Smooth muscle cell (in vitro differentiated cells): ENCODE results near the gene SEPTIN12. TPM values are rescaled to one million over a fixed set of nuclear protein-coding genes. Genes with fewer than 3 reads are reported as not detected.

Source experiments
- DNase-seq: peaks from one replicate; lab custom pipeline; 2025; ENCODE audit not compliant: unreplicated experiment; lab: John Stamatoyannopoulos, UW
- H2AFZ ChIP-seq: fragments of 200-600 bp; sonication (generic); 2 replicates; pipeline ENCODE4 v1.6.0; 2016; ENCODE audit warnings: antibody characterized with exemption, low read depth, mild to moderate bottlenecking
- H3F3A ChIP-seq: fragments of 200-600 bp; sonication (generic); 2 replicates; pipeline ENCODE4 v1.6.0; 2017; ENCODE audit warnings: antibody characterized with exemption, low read depth
- H3K27ac ChIP-seq: fragments of 200-600 bp; sonication (generic); 2 replicates; pipeline ENCODE4 v1.5.1; 2016; ENCODE audit warnings: low read depth, mild to moderate bottlenecking
- H3K27me3 ChIP-seq: fragments of 200-600 bp; sonication (generic); 2 replicates; pipeline ENCODE4 v1.6.1; 2016; ENCODE audit warnings: low read depth, mild to moderate bottlenecking
- H3K36me3 ChIP-seq: fragments of 200-600 bp; sonication (generic); 2 replicates; pipeline ENCODE4 v1.5.1; 2016; ENCODE audit warnings: low read depth
- H3K4me1 ChIP-seq: fragments of 200-600 bp; sonication (generic); 2 replicates; pipeline ENCODE4 v1.5.1; 2016; ENCODE audit warnings: low read depth
- H3K4me2 ChIP-seq: fragments of 200-600 bp; sonication (generic); 2 replicates; pipeline ENCODE4 v1.6.0; 2016; ENCODE audit warnings: mild to moderate bottlenecking
- H3K4me3 ChIP-seq: fragments of 200-600 bp; sonication (generic); 2 replicates; pipeline ENCODE4 v1.5.1; 2016; ENCODE audit warnings: mild to moderate bottlenecking
- H3K79me2 ChIP-seq: fragments of 200-600 bp; sonication (generic); 2 replicates; pipeline ENCODE4 v1.6.0; 2016; ENCODE audit warnings: low read depth, mild to moderate bottlenecking
- H3K9ac ChIP-seq: fragments of 200-600 bp; sonication (generic); 2 replicates; pipeline ENCODE4 v1.6.0; 2016; ENCODE audit warnings: low read depth
- H3K9me3 ChIP-seq: fragments of 200-600 bp; sonication (generic); replicated peaks from 2 replicates; pipeline ENCODE4 v1.5.1; 2016; ENCODE audit warnings: low read depth
- H4K20me1 ChIP-seq: fragments of 200-600 bp; sonication (generic); 2 replicates; pipeline ENCODE4 v1.6.0; 2016; ENCODE audit warnings: low read depth
- WGBS: methylation state at CpG from one replicate; pipeline ENCODE4 v1.1.7; 2016; ENCODE audit warnings: low lambda C conversion rate; 5-methylcytosine and 5-hydroxymethylcytosine counted together
- polyA plus RNA-seq: library from polyadenylated mRNA; unstranded; fragments of >200 nt; fragmentation: Nextera tagmentation; extraction: Ambion mirVana; gene quantifications from 2 replicates; pipeline ENCODE4 v1.2.1, GENCODE V29; 2016
- total RNA-seq: library from RNA; depleted of rRNA; stranded (reverse); fragments of >200 nt; gene quantifications from 2 replicates; pipeline ENCODE4 v1.2.3, GENCODE V29; 2014
- TF ChIP-seq, protein P1 (sequence below): fragments of 200-600 bp; sonication (generic); IDR thresholded peaks from 2 replicates; pipeline ENCODE4 v1.5.1; 2017; ENCODE audit warnings: borderline replicate concordance, mild to moderate bottlenecking, antibody characterized with exemption; ENCODE audit not compliant: insufficient read depth, poor library complexity, severe bottlenecking

SEPTIN12 gene
- total and polyA plus RNA-seq, 2 experiments from 2014 or later: not detected

DNA sequence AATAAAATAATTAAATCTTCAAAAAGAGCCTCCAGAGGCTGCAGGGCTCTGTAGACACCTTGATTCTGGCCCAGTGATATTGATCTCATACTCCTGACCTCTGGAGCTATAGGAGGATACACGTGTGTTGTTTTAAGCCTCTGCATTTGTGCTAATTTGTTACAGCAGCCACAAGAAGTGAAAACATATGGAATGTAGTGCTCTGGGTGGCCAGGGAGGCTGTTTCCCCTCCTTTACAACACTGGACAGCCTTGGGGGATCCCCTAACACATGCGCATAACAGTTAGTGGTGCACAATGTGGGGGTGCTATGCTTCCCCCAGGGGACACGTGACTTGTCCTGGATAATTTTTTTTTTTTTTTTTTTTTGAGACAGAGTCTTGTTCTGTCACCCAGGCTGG is 16.5 kb downstream of the SEPTIN12 start:
- H2AFZ ChIP-seq: no peak overlapping the region
- 81% methylated on average over 3 of the region's 3 CpGs for WGBS
- no peaks in the 10 kb centered on the region for H3K27me3 ChIP-seq
- no peak overlapping the region for H3K4me3 ChIP-seq
- TF ChIP-seq, protein P1, sequence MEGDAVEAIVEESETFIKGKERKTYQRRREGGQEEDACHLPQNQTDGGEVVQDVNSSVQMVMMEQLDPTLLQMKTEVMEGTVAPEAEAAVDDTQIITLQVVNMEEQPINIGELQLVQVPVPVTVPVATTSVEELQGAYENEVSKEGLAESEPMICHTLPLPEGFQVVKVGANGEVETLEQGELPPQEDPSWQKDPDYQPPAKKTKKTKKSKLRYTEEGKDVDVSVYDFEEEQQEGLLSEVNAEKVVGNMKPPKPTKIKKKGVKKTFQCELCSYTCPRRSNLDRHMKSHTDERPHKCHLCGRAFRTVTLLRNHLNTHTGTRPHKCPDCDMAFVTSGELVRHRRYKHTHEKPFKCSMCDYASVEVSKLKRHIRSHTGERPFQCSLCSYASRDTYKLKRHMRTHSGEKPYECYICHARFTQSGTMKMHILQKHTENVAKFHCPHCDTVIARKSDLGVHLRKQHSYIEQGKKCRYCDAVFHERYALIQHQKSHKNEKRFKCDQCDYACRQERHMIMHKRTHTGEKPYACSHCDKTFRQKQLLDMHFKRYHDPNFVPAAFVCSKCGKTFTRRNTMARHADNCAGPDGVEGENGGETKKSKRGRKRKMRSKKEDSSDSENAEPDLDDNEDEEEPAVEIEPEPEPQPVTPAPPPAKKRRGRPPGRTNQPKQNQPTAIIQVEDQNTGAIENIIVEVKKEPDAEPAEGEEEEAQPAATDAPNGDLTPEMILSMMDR: no peak
- no peak overlapping the region for H3K4me2 ChIP-seq
- H3K4me1 ChIP-seq: peaks cover 9% of the 10 kb centered on the region
- no peak for DNase-seq
- H4K20me1 ChIP-seq: no peaks in the 10 kb centered on the region
- H3K9ac ChIP-seq: no peak overlapping the region
- H3K9me3 ChIP-seq: no peaks in the 10 kb centered on the region
- H3K27ac ChIP-seq: no peak overlapping the region
- H3K79me2 ChIP-seq: peaks cover 3% of the 10 kb centered on the region
- H3F3A ChIP-seq: peaks cover 9% of the 10 kb centered on the region
- H3K36me3 ChIP-seq: no peaks in the 10 kb centered on the region

DNA sequence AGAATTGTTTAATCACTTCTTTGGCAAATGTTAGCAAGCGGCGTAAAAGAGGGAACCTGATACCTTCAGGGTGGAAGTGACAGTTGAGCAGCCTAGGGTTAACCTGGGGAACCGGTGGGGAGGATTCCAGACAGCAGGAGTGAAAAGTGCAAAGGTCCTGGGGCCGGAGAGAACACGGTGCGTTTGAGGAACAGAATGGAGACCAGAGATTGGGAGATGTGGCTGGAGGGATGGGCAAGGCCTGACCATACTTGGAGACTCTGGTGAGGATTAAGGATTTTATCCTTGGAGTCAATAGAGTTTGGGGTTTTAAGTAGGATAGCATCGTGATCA is 18.9 kb downstream of the SEPTIN12 start:
- TF ChIP-seq, protein P1: no peak
- Histone ChIP-seq H3K36me3 (no peaks in the 10 kb centered on the region), H3K4me2 (peak overlapping the region; percentile 98)

DNA sequence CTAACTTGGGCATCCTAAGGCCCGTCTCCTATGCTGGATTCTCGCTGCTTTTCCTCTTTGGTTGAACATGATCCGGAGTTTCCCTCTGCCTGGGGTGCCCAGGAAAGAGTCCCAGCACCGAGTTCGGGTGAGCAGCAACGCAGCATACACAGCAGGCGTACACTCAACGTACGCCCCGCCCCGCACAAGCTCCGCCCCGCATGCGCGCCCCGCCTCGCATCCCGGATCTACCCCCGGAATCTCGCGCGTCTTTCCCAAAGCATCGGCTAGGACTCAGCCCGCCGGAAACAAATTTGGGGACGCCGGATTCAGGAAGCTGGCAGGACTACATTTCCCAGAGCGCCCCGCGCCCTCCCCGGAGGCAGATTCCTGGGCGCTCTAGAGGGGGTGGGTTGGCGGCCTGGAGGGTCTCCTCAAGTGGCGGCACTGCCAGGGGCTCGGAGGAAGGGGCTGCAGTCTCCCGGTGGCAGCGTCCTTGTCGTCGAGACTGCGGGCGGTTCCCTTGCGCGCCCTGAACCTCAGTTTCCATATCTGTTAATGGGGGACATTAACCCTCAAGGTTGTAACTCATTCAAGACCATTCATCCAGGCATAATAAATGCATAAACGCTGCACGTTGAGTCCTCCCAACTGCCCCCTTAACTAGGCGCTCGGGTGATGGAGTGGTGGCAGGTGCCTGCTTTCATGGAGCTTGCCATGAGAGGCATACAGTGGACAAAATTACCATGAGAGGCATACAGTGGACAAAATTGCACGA is 19.4 kb downstream of the SEPTIN12 start:
- peaks cover 23% of the 10 kb centered on the region for H3K79me2 ChIP-seq
- no peaks in the 10 kb centered on the region for H3K27me3 ChIP-seq
- DNase-seq: peak; percentile 81
- peaks cover 9% of the 10 kb centered on the region for H3F3A ChIP-seq
- H3K9me3 ChIP-seq: no peaks in the 10 kb centered on the region
- H3K36me3 ChIP-seq: no peaks in the 10 kb centered on the region
- peak overlapping the region; percentile 98 for H3K4me2 ChIP-seq
- H3K4me3 ChIP-seq: peak overlapping the region; percentile 57
- H3K27ac ChIP-seq: peak overlapping the region; percentile 54
- TF ChIP-seq, protein P1: no peak
- peak overlapping the region; percentile 12 for H3K9ac ChIP-seq
- peaks cover 14% of the 10 kb centered on the region for H3K4me1 ChIP-seq
- H2AFZ ChIP-seq: peak overlapping the region; percentile 84
- 5% methylated on average over 45 of the region's 48 CpGs for WGBS
- no peaks in the 10 kb centered on the region for H4K20me1 ChIP-seq

More for the DNA sequence above, 18.9 kb downstream of the SEPTIN12 start:
- peaks cover 9% of the 10 kb centered on the region for H3F3A ChIP-seq
- H2AFZ ChIP-seq: peak overlapping the region; percentile 84
- no peak overlapping the region for H3K9ac ChIP-seq
- H3K9me3 ChIP-seq: no peaks in the 10 kb centered on the region
- H3K27ac ChIP-seq: no peak overlapping the region
- no peaks in the 10 kb centered on the region for H3K27me3 ChIP-seq
- 85% methylated on average over 7 of the region's 7 CpGs for WGBS
- H4K20me1 ChIP-seq: no peaks in the 10 kb centered on the region
- no peak for DNase-seq
- H3K4me3 ChIP-seq: peak overlapping the region; percentile 57
- H3K79me2 ChIP-seq: peaks cover 23% of the 10 kb centered on the region
- H3K4me1 ChIP-seq: peaks cover 14% of the 10 kb centered on the region

DNA sequence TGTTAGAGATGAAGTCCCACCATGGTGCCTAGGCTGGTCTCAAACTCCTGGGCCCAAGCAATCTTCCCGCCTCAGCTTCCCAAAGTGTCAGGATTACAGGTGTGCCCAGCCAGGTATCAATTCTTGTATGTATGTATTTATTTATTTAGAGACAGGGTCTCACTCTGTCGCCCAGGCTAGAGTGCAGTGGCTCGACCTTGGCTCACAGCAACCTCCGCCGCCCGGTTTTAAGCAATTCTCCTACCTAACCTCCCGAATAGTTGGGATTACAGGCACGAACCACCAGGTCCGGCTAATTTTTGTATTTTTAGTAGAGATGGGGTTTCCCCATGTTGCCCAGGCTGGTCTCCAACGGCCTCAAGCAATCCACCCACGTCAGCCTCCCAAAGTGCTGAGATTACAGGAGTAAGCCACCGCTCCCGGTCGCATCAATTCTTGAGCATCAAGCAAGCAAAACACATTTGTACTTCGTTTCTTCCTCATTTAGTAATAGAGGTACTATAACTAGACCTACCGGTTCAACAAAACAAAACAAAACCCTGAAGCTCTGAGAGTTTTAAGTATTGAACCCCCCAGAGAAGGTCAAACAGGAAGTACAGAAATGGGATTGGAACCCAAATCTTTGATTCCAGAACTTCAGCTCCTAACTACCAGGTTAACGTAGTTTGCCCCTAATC is 20.1 kb downstream of the SEPTIN12 start:
- Histone ChIP-seq H3K36me3 (no peaks in the 10 kb centered on the region), H3K27ac (peak overlapping the region; percentile 54), H4K20me1 (no peaks in the 10 kb centered on the region), H3K4me1 (peaks cover 14% of the 10 kb centered on the region), H3K9me3 (no peaks in the 10 kb centered on the region), H3F3A (peaks cover 9% of the 10 kb centered on the region), H3K4me2 (peak overlapping the region; percentile 98), H3K79me2 (peaks cover 23% of the 10 kb centered on the region), H3K9ac (peak overlapping the region; percentile 12), H3K27me3 (no peaks in the 10 kb centered on the region), H2AFZ (peak overlapping the region; percentile 67), H3K4me3 (peak overlapping the region; percentile 57)
- WGBS: 71% methylated on average over 17 of the region's 17 CpGs
- TF ChIP-seq, protein P1: no peak
- DNase-seq: no peak
